Measurements from ENCODE around the gene LRRN4CL.

DNA sequence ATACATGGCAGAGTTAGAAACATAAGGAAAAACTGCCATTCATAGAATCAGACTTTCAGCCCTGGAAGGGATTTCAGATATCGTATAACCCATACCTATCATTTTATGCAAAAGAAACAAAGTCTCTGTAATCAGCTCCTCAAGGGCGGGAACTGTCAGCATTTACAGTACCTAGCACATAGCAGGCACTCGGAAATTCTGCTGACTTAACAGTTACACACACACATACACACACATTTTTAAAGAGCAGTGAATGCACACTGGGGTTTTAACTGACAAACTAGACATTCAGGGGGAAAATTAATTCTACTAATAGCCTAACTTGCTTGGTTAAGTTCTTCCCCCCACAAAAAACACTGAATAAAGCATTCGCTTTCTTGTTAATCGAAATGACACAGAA is 26.9 kb upstream of the LRRN4CL start:
- TF ChIP-seq, protein P1, sequence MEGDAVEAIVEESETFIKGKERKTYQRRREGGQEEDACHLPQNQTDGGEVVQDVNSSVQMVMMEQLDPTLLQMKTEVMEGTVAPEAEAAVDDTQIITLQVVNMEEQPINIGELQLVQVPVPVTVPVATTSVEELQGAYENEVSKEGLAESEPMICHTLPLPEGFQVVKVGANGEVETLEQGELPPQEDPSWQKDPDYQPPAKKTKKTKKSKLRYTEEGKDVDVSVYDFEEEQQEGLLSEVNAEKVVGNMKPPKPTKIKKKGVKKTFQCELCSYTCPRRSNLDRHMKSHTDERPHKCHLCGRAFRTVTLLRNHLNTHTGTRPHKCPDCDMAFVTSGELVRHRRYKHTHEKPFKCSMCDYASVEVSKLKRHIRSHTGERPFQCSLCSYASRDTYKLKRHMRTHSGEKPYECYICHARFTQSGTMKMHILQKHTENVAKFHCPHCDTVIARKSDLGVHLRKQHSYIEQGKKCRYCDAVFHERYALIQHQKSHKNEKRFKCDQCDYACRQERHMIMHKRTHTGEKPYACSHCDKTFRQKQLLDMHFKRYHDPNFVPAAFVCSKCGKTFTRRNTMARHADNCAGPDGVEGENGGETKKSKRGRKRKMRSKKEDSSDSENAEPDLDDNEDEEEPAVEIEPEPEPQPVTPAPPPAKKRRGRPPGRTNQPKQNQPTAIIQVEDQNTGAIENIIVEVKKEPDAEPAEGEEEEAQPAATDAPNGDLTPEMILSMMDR (IDR thresholded peaks at IDR 0.05) = no peak
- TF ChIP-seq EP300 (IDR thresholded peaks at IDR 0.05) (no peak), POLR2A (IDR thresholded peaks at IDR 0.05; ENCODE audit: low read depth) (no peak), POLR2AphosphoS5 (IDR thresholded peaks at IDR 0.05) (no peak)
